ENCODE measurements around the gene RBBP8.

Gene RBBP8

DNA sequence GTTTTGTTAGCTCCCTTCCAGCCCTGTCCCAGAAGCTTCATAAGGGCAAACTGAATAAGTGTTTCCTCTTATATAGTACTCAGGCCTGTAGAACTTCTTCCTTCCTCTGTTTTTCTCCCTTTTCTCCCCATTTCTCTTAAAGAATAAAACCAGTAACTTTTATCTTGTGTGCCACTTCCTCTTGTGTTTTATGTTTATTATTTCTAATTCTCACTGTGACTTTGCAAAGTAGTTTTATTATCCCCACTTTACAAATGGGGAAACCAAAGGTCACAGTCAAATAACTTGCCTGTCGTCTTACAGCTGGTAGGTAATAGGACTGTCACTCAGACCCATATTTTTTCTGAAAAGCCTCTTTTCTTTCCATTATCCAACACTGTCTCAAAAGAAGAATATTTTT, 42.4 kb downstream of the RBBP8 start:
- TF ChIP-seq, protein P1, sequence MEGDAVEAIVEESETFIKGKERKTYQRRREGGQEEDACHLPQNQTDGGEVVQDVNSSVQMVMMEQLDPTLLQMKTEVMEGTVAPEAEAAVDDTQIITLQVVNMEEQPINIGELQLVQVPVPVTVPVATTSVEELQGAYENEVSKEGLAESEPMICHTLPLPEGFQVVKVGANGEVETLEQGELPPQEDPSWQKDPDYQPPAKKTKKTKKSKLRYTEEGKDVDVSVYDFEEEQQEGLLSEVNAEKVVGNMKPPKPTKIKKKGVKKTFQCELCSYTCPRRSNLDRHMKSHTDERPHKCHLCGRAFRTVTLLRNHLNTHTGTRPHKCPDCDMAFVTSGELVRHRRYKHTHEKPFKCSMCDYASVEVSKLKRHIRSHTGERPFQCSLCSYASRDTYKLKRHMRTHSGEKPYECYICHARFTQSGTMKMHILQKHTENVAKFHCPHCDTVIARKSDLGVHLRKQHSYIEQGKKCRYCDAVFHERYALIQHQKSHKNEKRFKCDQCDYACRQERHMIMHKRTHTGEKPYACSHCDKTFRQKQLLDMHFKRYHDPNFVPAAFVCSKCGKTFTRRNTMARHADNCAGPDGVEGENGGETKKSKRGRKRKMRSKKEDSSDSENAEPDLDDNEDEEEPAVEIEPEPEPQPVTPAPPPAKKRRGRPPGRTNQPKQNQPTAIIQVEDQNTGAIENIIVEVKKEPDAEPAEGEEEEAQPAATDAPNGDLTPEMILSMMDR (conservative IDR thresholded peaks at IDR 0.05; ENCODE audit: low read depth, low read length), result no peak
- H3K4me3 ChIP-seq (ENCODE audit: low read depth, low read length), result no peak overlapping the region

DNA sequence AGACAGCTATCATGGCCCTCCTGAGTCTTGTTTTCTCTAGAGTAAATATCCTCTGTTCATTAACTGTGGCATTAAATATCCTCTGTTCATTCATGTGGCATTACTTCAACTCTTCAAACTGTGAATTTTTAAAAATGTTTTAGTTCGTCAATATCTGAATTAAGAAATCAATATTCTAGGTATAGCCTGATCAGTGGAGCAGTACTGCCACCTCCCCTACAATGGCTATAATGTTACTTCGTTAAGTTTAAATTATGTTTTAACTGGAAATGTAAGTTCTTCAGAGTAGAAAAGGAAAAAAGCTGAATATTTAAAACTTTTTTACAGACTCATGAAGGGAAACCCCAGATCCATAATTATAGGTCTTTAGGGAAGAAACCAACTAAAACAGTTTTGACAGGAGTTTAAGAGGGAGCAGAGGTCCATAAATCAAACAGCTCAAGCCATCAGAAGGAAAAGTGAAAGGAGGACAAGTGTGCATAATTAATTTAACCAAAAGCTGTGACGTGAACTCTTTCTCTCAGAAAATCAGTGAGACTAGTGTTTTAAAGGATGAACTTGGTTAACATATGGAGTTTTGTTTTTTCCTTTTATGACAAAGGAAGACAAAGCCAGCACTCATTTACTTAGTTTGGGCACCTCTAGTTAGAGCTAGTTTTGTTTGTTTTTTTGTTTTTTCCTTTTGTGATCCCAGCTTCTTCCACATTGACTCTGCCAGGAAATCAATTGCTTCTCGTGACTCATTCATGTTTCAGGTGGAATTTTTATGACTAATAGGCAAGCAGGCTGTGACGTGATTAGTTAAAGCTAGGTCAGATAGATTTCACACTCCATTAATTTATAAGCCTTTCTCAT, 44.9 kb downstream of the RBBP8 start:
- H3K4me3 ChIP-seq (ENCODE audit: low read depth, low read length), result no peak overlapping the region
- TF ChIP-seq, protein P1 (conservative IDR thresholded peaks at IDR 0.05; ENCODE audit: low read depth, low read length), result no peak
- DNase-seq (ENCODE audit: low read depth), result peak; percentile 87

More for the DNA sequence above, 42.4 kb downstream of the RBBP8 start:
- DNase-seq (ENCODE audit: low read depth), result no peak

DNA sequence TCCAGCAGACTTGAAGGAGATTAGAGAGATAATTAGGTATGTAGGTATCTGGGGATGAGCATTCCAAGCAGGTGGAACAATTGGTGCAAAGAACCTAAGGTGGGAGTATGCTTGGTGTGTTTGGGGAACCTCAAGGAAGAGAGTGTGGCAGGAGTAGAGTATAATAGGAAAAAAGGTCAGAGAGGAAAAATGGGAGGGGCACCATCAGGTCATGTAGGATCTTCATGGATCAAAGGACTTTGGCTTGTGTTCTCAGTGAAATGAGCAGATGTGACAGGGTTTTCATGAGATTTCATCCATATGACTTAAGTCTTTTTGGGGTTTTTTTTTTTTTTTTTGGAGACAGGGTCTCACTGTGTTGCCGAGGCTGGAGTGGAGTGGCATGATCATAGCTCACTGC, 47.3 kb downstream of the RBBP8 start:
- no peak for DNase-seq (ENCODE audit: low read depth)
- no peak overlapping the region for H3K4me3 ChIP-seq (ENCODE audit: low read depth, low read length)
- TF ChIP-seq, protein P1 (conservative IDR thresholded peaks at IDR 0.05; ENCODE audit: low read depth, low read length), result no peak

DNA sequence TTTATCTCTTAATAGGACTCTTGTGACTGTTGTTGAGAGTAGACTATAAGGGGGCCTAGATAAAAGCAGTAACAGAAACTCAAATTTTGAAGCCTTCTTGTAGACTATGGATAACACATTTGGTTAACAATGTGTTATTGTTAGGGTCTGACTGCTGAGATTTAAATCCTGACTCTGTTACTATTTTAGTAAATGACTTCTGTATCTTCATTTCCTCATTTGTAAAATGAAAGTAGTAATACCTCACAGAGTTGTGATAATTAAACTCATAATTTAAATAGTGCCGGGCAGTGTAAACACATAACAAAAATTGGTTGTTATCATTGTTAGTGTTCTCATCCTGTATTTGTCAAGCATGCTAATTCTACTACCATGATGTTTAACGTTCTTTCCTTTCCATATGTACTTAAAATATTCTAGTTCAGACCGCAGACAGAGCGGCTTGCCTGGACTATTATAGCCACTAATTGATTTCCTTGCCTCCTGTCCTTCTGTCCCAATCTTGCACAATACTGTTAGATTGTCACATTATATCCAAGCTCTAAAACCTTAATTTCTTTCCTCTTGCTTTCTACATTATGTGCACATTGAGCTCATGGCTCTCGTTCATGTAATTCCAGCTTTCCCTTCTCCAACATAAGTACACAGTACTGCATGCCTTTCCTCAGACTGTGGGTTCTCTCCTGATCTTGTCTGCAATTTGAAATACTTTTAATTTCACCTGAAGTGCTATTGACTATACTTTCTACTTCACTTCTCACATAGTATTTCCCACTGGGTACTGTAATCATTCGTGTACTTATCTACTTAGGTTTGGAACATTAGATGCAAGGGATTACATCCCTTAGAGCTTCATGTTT, 48.4 kb downstream of the RBBP8 start:
- H3K4me3 ChIP-seq (ENCODE audit: low read depth, low read length), result no peak overlapping the region
- no peak for DNase-seq (ENCODE audit: low read depth)
- TF ChIP-seq, protein P1 (conservative IDR thresholded peaks at IDR 0.05; ENCODE audit: low read depth, low read length), result no peak

DNA sequence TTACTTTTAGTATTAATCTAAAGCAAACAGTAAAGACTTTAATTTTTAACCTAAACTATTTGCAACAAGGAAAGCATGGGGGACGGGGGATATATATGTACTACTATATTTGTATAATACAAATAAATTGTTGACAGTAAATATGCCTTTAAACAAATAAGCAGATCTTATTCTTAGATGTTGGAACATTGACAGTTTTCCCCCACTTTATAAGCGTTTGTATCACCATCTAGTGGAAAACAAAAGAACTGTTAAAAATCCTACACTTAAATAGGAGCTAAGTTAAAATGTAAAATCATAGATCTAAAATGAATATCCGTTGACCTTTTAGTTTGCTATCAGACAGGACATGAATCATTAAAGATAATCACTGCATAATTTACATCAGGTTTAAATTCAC, 50.0 kb downstream of the RBBP8 start:
- H3K4me3 ChIP-seq (ENCODE audit: low read depth, low read length), result no peak overlapping the region
- TF ChIP-seq, protein P1 (conservative IDR thresholded peaks at IDR 0.05; ENCODE audit: low read depth, low read length), result peak; percentile 54
- DNase-seq (ENCODE audit: low read depth), result peak; percentile 78

DNA sequence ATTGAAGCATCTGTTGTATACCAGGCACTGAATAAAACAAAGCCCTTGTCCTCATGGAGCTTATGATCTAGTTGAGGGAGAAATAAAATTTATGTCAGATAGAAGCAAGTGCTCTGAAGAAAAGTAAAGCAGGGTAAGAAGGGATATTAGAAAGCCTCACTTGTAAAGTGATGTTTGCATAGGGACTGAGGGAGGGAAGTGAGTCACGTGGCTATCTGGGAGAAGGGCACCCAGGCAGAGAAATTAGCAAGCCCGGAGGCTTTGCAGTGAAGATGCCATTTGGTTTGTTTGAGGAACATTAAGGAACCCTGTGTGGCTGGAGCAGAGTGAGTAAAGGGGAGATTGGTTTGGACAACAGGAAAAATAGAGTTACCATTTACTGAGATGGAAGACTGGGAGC, 52.1 kb downstream of the RBBP8 start:
- H3K4me3 ChIP-seq (ENCODE audit: low read depth, low read length), result no peak overlapping the region
- DNase-seq (ENCODE audit: low read depth), result no peak
- TF ChIP-seq, protein P1 (conservative IDR thresholded peaks at IDR 0.05; ENCODE audit: low read depth, low read length), result no peak

All from choroid plexus epithelial cell (primary cell).